ENCODE measurements around the gene WNT11.

GRCh38 chr11:76160856-76161255, 45.4 kb downstream of the WNT11 start:
- TF ChIP-seq CTCF (IDR thresholded peaks at IDR 0.05) (no peak), POLR2A (IDR thresholded peaks at IDR 0.05) (no peak)

Measured in adrenal gland (tissue), 5 donors.